ENCODE results near the gene PRKAG3.

The PRKAG3 gene

GRCh38 chr2:218856896-218857243, 25.3 kb upstream of the PRKAG3 start:
- Histone ChIP-seq H3K36me3 (ENCODE audit: control insufficient read depth, insufficient read depth, low read length) (no peaks in the 10 kb centered on the region), H3K79me2 (ENCODE audit: control insufficient read depth, insufficient read depth, low read length) (no peaks in the 10 kb centered on the region), H4K5ac (ENCODE audit: low read length) (no peak overlapping the region), H3K4me2 (ENCODE audit: low read length) (no peak overlapping the region), H3K56ac (ENCODE audit: low read length) (no peak overlapping the region), H3K27ac (ENCODE audit: low read depth, low read length) (no peak overlapping the region), H3K79me1 (ENCODE audit: low read length) (no peaks in the 10 kb centered on the region), H3K4ac (ENCODE audit: low read depth, low read length) (no peak overlapping the region), H2BK15ac (replicated peaks; ENCODE audit: low read depth) (no peak overlapping the region), H2BK5ac (ENCODE audit: low read length) (no peak overlapping the region), H3K4me1 (ENCODE audit: control insufficient read depth, low read depth, low read length) (peaks cover 17% of the 10 kb centered on the region), H3K9ac (ENCODE audit: low read length) (no peak overlapping the region), H3K23ac (ENCODE audit: low read length) (no peak overlapping the region), H4K8ac (ENCODE audit: low read depth, low read length) (no peak overlapping the region), H3K27me3 (ENCODE audit: insufficient read depth, low read length, poor library complexity) (peaks cover 39% of the 10 kb centered on the region), H2BK120ac (ENCODE audit: low read depth, low read length) (no peak overlapping the region), H2AK5ac (ENCODE audit: low read length) (no peak overlapping the region), H3K4me3 (ENCODE audit: low read length) (no peak overlapping the region), H3K18ac (ENCODE audit: low read length) (no peak overlapping the region)
- no peak for DNase-seq
- WGBS (ENCODE audit: extremely low coverage, insufficient coverage, low lambda C conversion rate): no CpG with 5 or more reads among the region's 1 CpG

- Histone ChIP-seq H4K8ac (ENCODE audit: low read depth, low read length) (no peak overlapping the region), H2AK5ac (ENCODE audit: low read length) (no peak overlapping the region), H2BK15ac (replicated peaks; ENCODE audit: low read depth) (no peak overlapping the region), H3K18ac (ENCODE audit: low read length) (no peak overlapping the region), H3K4me1 (ENCODE audit: control insufficient read depth, low read depth, low read length) (peaks cover 17% of the 10 kb centered on the region), H3K36me3 (ENCODE audit: control insufficient read depth, insufficient read depth, low read length) (no peaks in the 10 kb centered on the region), H3K27me3 (ENCODE audit: insufficient read depth, low read length, poor library complexity) (peaks cover 36% of the 10 kb centered on the region), H3K27ac (ENCODE audit: low read depth, low read length) (no peak overlapping the region), H2BK120ac (ENCODE audit: low read depth, low read length) (no peak overlapping the region), H3K4ac (ENCODE audit: low read depth, low read length) (no peak overlapping the region), H3K23ac (ENCODE audit: low read length) (no peak overlapping the region), H3K56ac (ENCODE audit: low read length) (no peak overlapping the region), H3K79me1 (ENCODE audit: low read length) (no peaks in the 10 kb centered on the region), H3K4me2 (ENCODE audit: low read length) (peak overlapping the region; percentile 4), H3K79me2 (ENCODE audit: control insufficient read depth, insufficient read depth, low read length) (no peaks in the 10 kb centered on the region), H2BK5ac (ENCODE audit: low read length) (no peak overlapping the region), H3K4me3 (ENCODE audit: low read length) (no peak overlapping the region), H4K5ac (ENCODE audit: low read length) (no peak overlapping the region), H3K9ac (ENCODE audit: low read length) (no peak overlapping the region)
- peak; percentile 71 for DNase-seq
- WGBS (ENCODE audit: extremely low coverage, insufficient coverage, low lambda C conversion rate): no CpG with 5 or more reads among the region's 12 CpGs
Observed at GRCh38 chr2:218856167-218856895, 24.7 kb upstream of the PRKAG3 start.

GRCh38 chr2:218855305-218856166, 23.9 kb upstream of the PRKAG3 start:
- H3K9ac ChIP-seq (ENCODE audit: low read length): no peak overlapping the region
- no peaks in the 10 kb centered on the region for H3K36me3 ChIP-seq (ENCODE audit: control insufficient read depth, insufficient read depth, low read length)
- no peak overlapping the region for H2AK5ac ChIP-seq (ENCODE audit: low read length)
- H3K56ac ChIP-seq (ENCODE audit: low read length): no peak overlapping the region
- H3K4me1 ChIP-seq (ENCODE audit: control insufficient read depth, low read depth, low read length): peaks cover 17% of the 10 kb centered on the region
- no peak overlapping the region for H3K23ac ChIP-seq (ENCODE audit: low read length)
- H3K79me1 ChIP-seq (ENCODE audit: low read length): no peaks in the 10 kb centered on the region
- H3K4me3 ChIP-seq (ENCODE audit: low read length): no peak overlapping the region
- no peak overlapping the region for H4K5ac ChIP-seq (ENCODE audit: low read length)
- H2BK5ac ChIP-seq (ENCODE audit: low read length): no peak overlapping the region
- H2BK15ac ChIP-seq (replicated peaks; ENCODE audit: low read depth): no peak overlapping the region
- WGBS (ENCODE audit: extremely low coverage, insufficient coverage, low lambda C conversion rate): no CpG with 5 or more reads among the region's 14 CpGs
- no peak overlapping the region for H3K18ac ChIP-seq (ENCODE audit: low read length)
- DNase-seq: no peak
- H3K4me2 ChIP-seq (ENCODE audit: low read length): peak overlapping the region; percentile 4
- H3K27me3 ChIP-seq (ENCODE audit: insufficient read depth, low read length, poor library complexity): peaks cover 36% of the 10 kb centered on the region
- H3K4ac ChIP-seq (ENCODE audit: low read depth, low read length): no peak overlapping the region
- no peaks in the 10 kb centered on the region for H3K79me2 ChIP-seq (ENCODE audit: control insufficient read depth, insufficient read depth, low read length)
- no peak overlapping the region for H3K27ac ChIP-seq (ENCODE audit: low read depth, low read length)
- no peak overlapping the region for H4K8ac ChIP-seq (ENCODE audit: low read depth, low read length)
- H2BK120ac ChIP-seq (ENCODE audit: low read depth, low read length): no peak overlapping the region

GRCh38 chr2:218854860-218855259, 23.3 kb upstream of the PRKAG3 start:
- no peak overlapping the region for H3K18ac ChIP-seq (ENCODE audit: low read length)

GRCh38 chr2:218853766-218854165, 22.2 kb upstream of the PRKAG3 start:
- Histone ChIP-seq H3K27me3 (ENCODE audit: insufficient read depth, low read length, poor library complexity) (peaks cover 23% of the 10 kb centered on the region), H3K23ac (ENCODE audit: low read length) (no peak overlapping the region), H3K18ac (ENCODE audit: low read length) (no peak overlapping the region), H3K36me3 (ENCODE audit: control insufficient read depth, insufficient read depth, low read length) (no peaks in the 10 kb centered on the region), H4K5ac (ENCODE audit: low read length) (no peak overlapping the region), H3K79me1 (ENCODE audit: low read length) (no peaks in the 10 kb centered on the region), H3K4me3 (ENCODE audit: low read length) (no peak overlapping the region), H3K9ac (ENCODE audit: low read length) (no peak overlapping the region), H3K56ac (ENCODE audit: low read length) (no peak overlapping the region), H2BK120ac (ENCODE audit: low read depth, low read length) (no peak overlapping the region), H3K4me1 (ENCODE audit: control insufficient read depth, low read depth, low read length) (peaks cover 14% of the 10 kb centered on the region), H2BK5ac (ENCODE audit: low read length) (no peak overlapping the region), H4K8ac (ENCODE audit: low read depth, low read length) (no peak overlapping the region), H3K4ac (ENCODE audit: low read depth, low read length) (no peak overlapping the region), H3K4me2 (ENCODE audit: low read length) (no peak overlapping the region), H3K79me2 (ENCODE audit: control insufficient read depth, insufficient read depth, low read length) (no peaks in the 10 kb centered on the region), H2BK15ac (replicated peaks; ENCODE audit: low read depth) (no peak overlapping the region), H3K27ac (ENCODE audit: low read depth, low read length) (no peak overlapping the region), H2AK5ac (ENCODE audit: low read length) (no peak overlapping the region)
- WGBS (ENCODE audit: extremely low coverage, insufficient coverage, low lambda C conversion rate): no CpG with 5 or more reads among the region's 5 CpGs
- DNase-seq: no peak

More at GRCh38 chr2:218854860-218855259, 23.3 kb upstream of the PRKAG3 start:
- no peak overlapping the region for H2AK5ac ChIP-seq (ENCODE audit: low read length)
- WGBS (ENCODE audit: extremely low coverage, insufficient coverage, low lambda C conversion rate): no CpG with 5 or more reads among the region's 5 CpGs
- H2BK120ac ChIP-seq (ENCODE audit: low read depth, low read length): no peak overlapping the region
- H3K23ac ChIP-seq (ENCODE audit: low read length): no peak overlapping the region
- H3K4me2 ChIP-seq (ENCODE audit: low read length): no peak overlapping the region
- H2BK15ac ChIP-seq (replicated peaks; ENCODE audit: low read depth): no peak overlapping the region
- no peak overlapping the region for H3K9ac ChIP-seq (ENCODE audit: low read length)
- H4K8ac ChIP-seq (ENCODE audit: low read depth, low read length): no peak overlapping the region
- H2BK5ac ChIP-seq (ENCODE audit: low read length): no peak overlapping the region
- H3K79me2 ChIP-seq (ENCODE audit: control insufficient read depth, insufficient read depth, low read length): no peaks in the 10 kb centered on the region
- no peaks in the 10 kb centered on the region for H3K79me1 ChIP-seq (ENCODE audit: low read length)
- no peak overlapping the region for H3K27ac ChIP-seq (ENCODE audit: low read depth, low read length)
- no peak for DNase-seq
- no peaks in the 10 kb centered on the region for H3K36me3 ChIP-seq (ENCODE audit: control insufficient read depth, insufficient read depth, low read length)
- H3K4ac ChIP-seq (ENCODE audit: low read depth, low read length): no peak overlapping the region
- peaks cover 30% of the 10 kb centered on the region for H3K27me3 ChIP-seq (ENCODE audit: insufficient read depth, low read length, poor library complexity)
- no peak overlapping the region for H4K5ac ChIP-seq (ENCODE audit: low read length)
- H3K56ac ChIP-seq (ENCODE audit: low read length): no peak overlapping the region
- H3K4me3 ChIP-seq (ENCODE audit: low read length): no peak overlapping the region
- H3K4me1 ChIP-seq (ENCODE audit: control insufficient read depth, low read depth, low read length): peaks cover 14% of the 10 kb centered on the region

Measured in mesendoderm (in vitro differentiated cells).